ENCODE data around the gene NUBP2. TPM values are rescaled to one million over a fixed set of nuclear protein-coding genes. Genes with fewer than 3 reads are reported as not detected.

NUBP2 gene
- total RNA-seq, 1 experiment from 2014 or later, result 69.4 TPM

DNA sequence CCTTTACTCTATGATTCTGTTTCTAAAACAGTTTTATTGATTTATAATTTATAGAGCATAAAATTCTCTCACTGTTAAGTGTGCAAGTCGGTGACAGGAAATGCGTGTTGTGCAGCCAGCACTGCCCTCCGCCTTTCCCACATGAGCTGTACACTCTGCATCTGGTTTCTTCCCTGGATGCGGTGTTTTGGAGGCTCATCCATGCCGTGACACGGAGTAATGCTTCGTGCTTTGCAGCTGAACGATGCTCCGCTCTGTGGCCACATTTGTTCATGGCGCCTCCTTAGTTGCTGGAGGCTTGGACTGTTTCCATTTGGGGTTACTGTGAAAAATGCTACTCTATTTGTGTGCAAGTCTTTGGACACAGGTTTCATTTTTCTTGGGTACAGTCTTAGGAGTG, 17.9 kb downstream of the NUBP2 start:
- H2BK15ac ChIP-seq (ENCODE audit: low read depth, low read length), result no peak overlapping the region
- no peak overlapping the region for H3K27ac ChIP-seq (ENCODE audit: insufficient read length, low read depth, low read length)
- no peak overlapping the region for H2BK120ac ChIP-seq (ENCODE audit: low read depth, low read length, poor library complexity, severe bottlenecking)
- H3K56ac ChIP-seq (ENCODE audit: insufficient read length, low read depth, low read length), result no peak overlapping the region
- H3K4me1 Mint-ChIP-seq, result no peaks in the 10 kb centered on the region
- no peaks in the 10 kb centered on the region for H3K27me3 ChIP-seq (ENCODE audit: insufficient read depth, low read length)
- H3K79me1 ChIP-seq (ENCODE audit: insufficient read depth, low read depth, low read length, poor library complexity, severe bottlenecking), result no peaks in the 10 kb centered on the region
- H2BK5ac ChIP-seq (ENCODE audit: insufficient read length, low read length), result no peak overlapping the region
- WGBS (ENCODE audit: extremely low coverage, insufficient read length, low lambda C conversion rate), result no CpG with 5 or more reads among the region's 10 CpGs
- DNase-seq, result no peak
- TF ChIP-seq, protein P1, sequence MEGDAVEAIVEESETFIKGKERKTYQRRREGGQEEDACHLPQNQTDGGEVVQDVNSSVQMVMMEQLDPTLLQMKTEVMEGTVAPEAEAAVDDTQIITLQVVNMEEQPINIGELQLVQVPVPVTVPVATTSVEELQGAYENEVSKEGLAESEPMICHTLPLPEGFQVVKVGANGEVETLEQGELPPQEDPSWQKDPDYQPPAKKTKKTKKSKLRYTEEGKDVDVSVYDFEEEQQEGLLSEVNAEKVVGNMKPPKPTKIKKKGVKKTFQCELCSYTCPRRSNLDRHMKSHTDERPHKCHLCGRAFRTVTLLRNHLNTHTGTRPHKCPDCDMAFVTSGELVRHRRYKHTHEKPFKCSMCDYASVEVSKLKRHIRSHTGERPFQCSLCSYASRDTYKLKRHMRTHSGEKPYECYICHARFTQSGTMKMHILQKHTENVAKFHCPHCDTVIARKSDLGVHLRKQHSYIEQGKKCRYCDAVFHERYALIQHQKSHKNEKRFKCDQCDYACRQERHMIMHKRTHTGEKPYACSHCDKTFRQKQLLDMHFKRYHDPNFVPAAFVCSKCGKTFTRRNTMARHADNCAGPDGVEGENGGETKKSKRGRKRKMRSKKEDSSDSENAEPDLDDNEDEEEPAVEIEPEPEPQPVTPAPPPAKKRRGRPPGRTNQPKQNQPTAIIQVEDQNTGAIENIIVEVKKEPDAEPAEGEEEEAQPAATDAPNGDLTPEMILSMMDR (conservative IDR thresholded peaks at IDR 0.05), result no peak
- no peak overlapping the region for H3K14ac ChIP-seq (ENCODE audit: insufficient read depth, low read length)
- no peak overlapping the region for H3K27ac Mint-ChIP-seq
- H2AFZ ChIP-seq (ENCODE audit: low read length), result no peak overlapping the region
- H3K23me2 ChIP-seq (ENCODE audit: insufficient read length, low read depth, low read length, poor library complexity, severe bottlenecking), result no peaks in the 10 kb centered on the region
- no peak overlapping the region for H4K5ac ChIP-seq (ENCODE audit: insufficient read length, low read depth, low read length)
- H3K79me2 ChIP-seq (ENCODE audit: insufficient read depth, low read length), result no peaks in the 10 kb centered on the region
- H3T11ph ChIP-seq (ENCODE audit: low read length), result no peak overlapping the region
- peaks cover 47 to 48% of the 10 kb centered on the region in 2 experiments for H3K9me3 Mint-ChIP-seq
- no peaks in the 10 kb centered on the region for H4K20me1 ChIP-seq (ENCODE audit: control insufficient read depth, insufficient read depth, insufficient read length)
- H2AK5ac ChIP-seq (ENCODE audit: insufficient read length, low read length), result no peak overlapping the region
- H2BK12ac ChIP-seq (ENCODE audit: insufficient read length, low read depth, low read length), result no peak overlapping the region
- H3K4ac ChIP-seq (ENCODE audit: low read depth, low read length), result no peak overlapping the region
- H3K18ac ChIP-seq (ENCODE audit: insufficient read length, low read depth, low read length), result no peak overlapping the region
- H3K9me3 ChIP-seq (ENCODE audit: control insufficient read depth, low read depth, low read length), result peaks cover 7% of the 10 kb centered on the region
- no peak overlapping the region for H4K91ac ChIP-seq (ENCODE audit: insufficient read length, low read depth, low read length)
- no peak overlapping the region for H3K4me3 Mint-ChIP-seq
- no peaks in the 10 kb centered on the region for H3K4me1 ChIP-seq (ENCODE audit: insufficient read depth, low read length)
- H2BK20ac ChIP-seq (ENCODE audit: low read depth, low read length, poor library complexity, severe bottlenecking), result no peak overlapping the region
- H4K8ac ChIP-seq (replicated peaks; ENCODE audit: insufficient read length, low read depth, low read length), result no peak overlapping the region
- H3K4me2 ChIP-seq (ENCODE audit: insufficient read depth, insufficient read length, low read length), result no peak overlapping the region
- H3K36me3 Mint-ChIP-seq (ENCODE audit: insufficient read depth in 1 of 3, low read depth in 3 of 3), result peaks cover 25 to 41% (median 32%) of the 10 kb centered on the region in 3 experiments
- no peak overlapping the region for H3K23ac ChIP-seq (ENCODE audit: insufficient read length, low read depth, low read length)
- H3K27me3 Mint-ChIP-seq (ENCODE audit: low read depth), result no peaks in the 10 kb centered on the region
- no peak overlapping the region for H3K9ac ChIP-seq (ENCODE audit: extremely low read depth, insufficient read length, low read length)

Data from H9 (cell line).